ENCODE results near the gene ARHGEF7. TPM values are rescaled to one million over a fixed set of nuclear protein-coding genes. Genes with fewer than 3 reads are reported as not detected.

ARHGEF7 gene
- total RNA-seq, 4 donors from 2014 or later: 42.8 to 125 (median 61.1) TPM

- intact Hi-C loops (cut with DNase I; ENCODE audit: low total_unique reads): no loop called here
- WGBS, 2 donors: 42 to 49% methylated on average over 13 to 14 of the region's 14 CpGs
- no peak for TF ChIP-seq CTCF (IDR thresholded peaks at IDR 0.05)
- no peak for TF ChIP-seq POLR2A (IDR thresholded peaks at IDR 0.05)
- peak; percentile 39 to 88 for DNase-seq (ENCODE audit: low spot score in 2 of 2)
- H3K4me3 ChIP-seq (ENCODE audit: low read depth, poor library complexity, severe bottlenecking): no peak overlapping the region
Measured at GRCh38 chr13:111177081-111177711, 62.1 kb downstream of the ARHGEF7 start.

- no peak overlapping the region for H3K4me3 ChIP-seq (ENCODE audit: low read depth, poor library complexity, severe bottlenecking)
- TF ChIP-seq POLR2A (IDR thresholded peaks at IDR 0.05): no peak
- no peak for TF ChIP-seq CTCF (IDR thresholded peaks at IDR 0.05)
- no peak for DNase-seq (ENCODE audit: low spot score in 2 of 2)
- intact Hi-C loops (cut with DNase I; ENCODE audit: low total_unique reads): no loop called here
- WGBS, 2 donors: 66% methylated on average over 6 of the region's 6 CpGs
Measured at GRCh38 chr13:111177921-111178320, 62.8 kb downstream of the ARHGEF7 start.

GRCh38 chr13:111178402-111178801 lies 63.3 kb downstream of the ARHGEF7 start:
- no peak overlapping the region for H3K4me3 ChIP-seq (ENCODE audit: low read depth, poor library complexity, severe bottlenecking)
- no peak for DNase-seq (ENCODE audit: low spot score in 2 of 2)
- WGBS, 2 donors: 55 to 66% methylated on average over 4 of the region's 4 CpGs
- intact Hi-C loops (cut with DNase I; ENCODE audit: low total_unique reads): no loop called here
- TF ChIP-seq POLR2A (IDR thresholded peaks at IDR 0.05) (no peak), CTCF (IDR thresholded peaks at IDR 0.05) (no peak)

GRCh38 chr13:111179908-111180760 lies 65.0 kb downstream of the ARHGEF7 start:
- peak in 1 of 2 donors; percentile 2 for DNase-seq (ENCODE audit: low spot score in 2 of 2)
- intact Hi-C loops (cut with DNase I; ENCODE audit: low total_unique reads): no loop called here
- 78 to 84% methylated on average over 6 of the region's 6 CpGs for WGBS, 2 donors
- TF ChIP-seq POLR2A (IDR thresholded peaks at IDR 0.05) (no peak), CTCF (IDR thresholded peaks at IDR 0.05) (no peak)
- H3K4me3 ChIP-seq (ENCODE audit: low read depth, poor library complexity, severe bottlenecking): no peak overlapping the region

GRCh38 chr13:111181977-111182376 lies 66.9 kb downstream of the ARHGEF7 start:
- intact Hi-C loops (cut with DNase I; ENCODE audit: low total_unique reads): no loop called here
- TF ChIP-seq POLR2A (IDR thresholded peaks at IDR 0.05) (no peak), CTCF (IDR thresholded peaks at IDR 0.05) (no peak)
- H3K4me3 ChIP-seq (ENCODE audit: low read depth, poor library complexity, severe bottlenecking): no peak overlapping the region
- peak in 1 of 2 donors; percentile 52 for DNase-seq (ENCODE audit: low spot score in 2 of 2)
- 97% methylated on average over 14 of the region's 14 CpGs for WGBS, 2 donors

Measured in lower leg skin (tissue), 4 donors.